Smooth muscle cell (in vitro differentiated cells): ENCODE results near the gene ZNF189. TPM values are rescaled to one million over a fixed set of nuclear protein-coding genes. Genes with fewer than 3 reads are reported as not detected.

ENCODE experiments used
- DNase-seq: peaks from one replicate; lab custom pipeline; 2025; ENCODE audit not compliant: unreplicated experiment; lab: John Stamatoyannopoulos, UW
- H2AFZ ChIP-seq: fragments of 200-600 bp; sonication (generic); 2 replicates; pipeline ENCODE4 v1.6.0; 2016; ENCODE audit warnings: antibody characterized with exemption, low read depth, mild to moderate bottlenecking
- H3F3A ChIP-seq: fragments of 200-600 bp; sonication (generic); 2 replicates; pipeline ENCODE4 v1.6.0; 2017; ENCODE audit warnings: antibody characterized with exemption, low read depth
- H3K27ac ChIP-seq: fragments of 200-600 bp; sonication (generic); 2 replicates; pipeline ENCODE4 v1.5.1; 2016; ENCODE audit warnings: low read depth, mild to moderate bottlenecking
- H3K27me3 ChIP-seq: fragments of 200-600 bp; sonication (generic); 2 replicates; pipeline ENCODE4 v1.6.1; 2016; ENCODE audit warnings: low read depth, mild to moderate bottlenecking
- H3K36me3 ChIP-seq: fragments of 200-600 bp; sonication (generic); 2 replicates; pipeline ENCODE4 v1.5.1; 2016; ENCODE audit warnings: low read depth
- H3K4me1 ChIP-seq: fragments of 200-600 bp; sonication (generic); 2 replicates; pipeline ENCODE4 v1.5.1; 2016; ENCODE audit warnings: low read depth
- H3K4me2 ChIP-seq: fragments of 200-600 bp; sonication (generic); 2 replicates; pipeline ENCODE4 v1.6.0; 2016; ENCODE audit warnings: mild to moderate bottlenecking
- H3K4me3 ChIP-seq: fragments of 200-600 bp; sonication (generic); 2 replicates; pipeline ENCODE4 v1.5.1; 2016; ENCODE audit warnings: mild to moderate bottlenecking
- H3K79me2 ChIP-seq: fragments of 200-600 bp; sonication (generic); 2 replicates; pipeline ENCODE4 v1.6.0; 2016; ENCODE audit warnings: low read depth, mild to moderate bottlenecking
- H3K9ac ChIP-seq: fragments of 200-600 bp; sonication (generic); 2 replicates; pipeline ENCODE4 v1.6.0; 2016; ENCODE audit warnings: low read depth
- H3K9me3 ChIP-seq: fragments of 200-600 bp; sonication (generic); replicated peaks from 2 replicates; pipeline ENCODE4 v1.5.1; 2016; ENCODE audit warnings: low read depth
- H4K20me1 ChIP-seq: fragments of 200-600 bp; sonication (generic); 2 replicates; pipeline ENCODE4 v1.6.0; 2016; ENCODE audit warnings: low read depth
- CTCF ChIP-seq: fragments of 200-600 bp; sonication (generic); IDR thresholded peaks from 2 replicates; pipeline ENCODE4 v1.5.1; 2017; ENCODE audit warnings: borderline replicate concordance, mild to moderate bottlenecking, antibody characterized with exemption; ENCODE audit not compliant: insufficient read depth, poor library complexity, severe bottlenecking
- WGBS: methylation state at CpG from one replicate; pipeline ENCODE4 v1.1.7; 2016; ENCODE audit warnings: low lambda C conversion rate; 5-methylcytosine and 5-hydroxymethylcytosine counted together
- polyA plus RNA-seq: library from polyadenylated mRNA; unstranded; fragments of >200 nt; fragmentation: Nextera tagmentation; extraction: Ambion mirVana; gene quantifications from 2 replicates; pipeline ENCODE4 v1.2.1, GENCODE V29; 2016
- total RNA-seq: library from RNA; depleted of rRNA; stranded (reverse); fragments of >200 nt; gene quantifications from 2 replicates; pipeline ENCODE4 v1.2.3, GENCODE V29; 2014

Gene ZNF189
- total and polyA plus RNA-seq, 2 experiments from 2014 or later = 2.7 to 12.9 TPM

- Histone ChIP-seq H3K36me3 (no peaks in the 10 kb centered on the region), H2AFZ (no peak overlapping the region), H3K9me3 (no peaks in the 10 kb centered on the region), H3F3A (no peaks in the 10 kb centered on the region), H3K79me2 (no peaks in the 10 kb centered on the region), H4K20me1 (no peaks in the 10 kb centered on the region), H3K4me2 (no peak overlapping the region), H3K4me3 (no peak overlapping the region), H3K27ac (no peak overlapping the region), H3K27me3 (no peaks in the 10 kb centered on the region), H3K9ac (no peak overlapping the region), H3K4me1 (no peaks in the 10 kb centered on the region)
- TF ChIP-seq CTCF = no peak
- no peak for DNase-seq
- 91% methylated on average over 2 of the region's 2 CpGs for WGBS
Measured at GRCh38 chr9:101353683-101354082, 45.0 kb upstream of the ZNF189 start.

- Histone ChIP-seq H3K4me1 (no peaks in the 10 kb centered on the region), H4K20me1 (no peaks in the 10 kb centered on the region), H3K9me3 (no peaks in the 10 kb centered on the region), H3F3A (no peaks in the 10 kb centered on the region), H3K79me2 (no peaks in the 10 kb centered on the region), H3K36me3 (no peaks in the 10 kb centered on the region), H2AFZ (no peak overlapping the region), H3K9ac (no peak overlapping the region), H3K4me3 (no peak overlapping the region), H3K27me3 (no peaks in the 10 kb centered on the region), H3K27ac (no peak overlapping the region), H3K4me2 (no peak overlapping the region)
- DNase-seq = no peak
- WGBS = 88% methylated on average over 5 of the region's 5 CpGs
- no peak for TF ChIP-seq CTCF
Measured at GRCh38 chr9:101354143-101354764, 44.4 kb upstream of the ZNF189 start.

- no peak overlapping the region for H3K4me2 ChIP-seq
- H3K27me3 ChIP-seq = no peaks in the 10 kb centered on the region
- H3K9me3 ChIP-seq = no peaks in the 10 kb centered on the region
- H3F3A ChIP-seq = no peaks in the 10 kb centered on the region
- no peaks in the 10 kb centered on the region for H3K36me3 ChIP-seq
- no peak for DNase-seq
- no peak overlapping the region for H2AFZ ChIP-seq
- no peaks in the 10 kb centered on the region for H3K4me1 ChIP-seq
- H3K79me2 ChIP-seq = no peaks in the 10 kb centered on the region
- no peak for TF ChIP-seq CTCF
- no peaks in the 10 kb centered on the region for H4K20me1 ChIP-seq
- H3K4me3 ChIP-seq = no peak overlapping the region
- no peak overlapping the region for H3K27ac ChIP-seq
- WGBS = 91% methylated on average over 7 of the region's 7 CpGs
- H3K9ac ChIP-seq = no peak overlapping the region
Measured at GRCh38 chr9:101354765-101355708, 43.6 kb upstream of the ZNF189 start.
